ACC112 (cell line): ENCODE data around the gene GPBP1L1.
"Not testable (repeated sequence)": the region's sequence is repeated elsewhere in the genome, so short reads cannot be mapped to it uniquely, and the experiment has no call there.

ENCODE experiments used
- H2AFZ ChIP-seq: fragments of 200-600 bp; sonication (generic); one replicate; pipeline ENCODE4 v1.6.0; 2017; ENCODE audit warnings: antibody characterized with exemption, low read length; ENCODE audit not compliant: unreplicated experiment
- H3K27ac ChIP-seq: fragments of 200-600 bp; sonication (generic); 2 replicates; pipeline ENCODE4 v1.5.1; 2014; ENCODE audit warnings: low read depth, mild to moderate bottlenecking, antibody characterized with exemption, low read length, moderate library complexity
- H3K27me3 ChIP-seq: fragments of 200-600 bp; sonication (generic); 2 replicates; pipeline ENCODE4 v1.6.1; 2014; ENCODE audit warnings: mild to moderate bottlenecking, antibody characterized with exemption, low read length, moderate library complexity, mixed read lengths; ENCODE audit not compliant: insufficient read depth
- H3K36me3 ChIP-seq: fragments of 200-600 bp; sonication (generic); 2 replicates; pipeline ENCODE4 v1.6.1; 2016; ENCODE audit warnings: mild to moderate bottlenecking, antibody characterized with exemption, low read length, moderate library complexity, mixed read lengths; ENCODE audit not compliant: insufficient read depth
- H3K4me1 ChIP-seq: fragments of 200-600 bp; sonication (generic); one replicate; pipeline ENCODE4 v1.6.1; 2016; ENCODE audit warnings: low read length, mixed read lengths; ENCODE audit not compliant: insufficient read depth, unreplicated experiment, control insufficient read depth
- H3K4me3 ChIP-seq: fragments of 200-600 bp; sonication (generic); 2 replicates; pipeline ENCODE4 v1.5.1; 2014; ENCODE audit warnings: mild to moderate bottlenecking, low read depth, low read length
- H3K79me2 ChIP-seq: fragments of 200-600 bp; sonication (generic); one replicate; pipeline ENCODE4 v1.6.0; 2016; ENCODE audit warnings: low read length; ENCODE audit not compliant: control insufficient read depth, unreplicated experiment, insufficient read depth

Gene GPBP1L1

GRCh38 chr1:45686288-45687013 is at the start of gene GPBP1L1:
GPBP1L1 (minus strand) TSS chr1:45686533; CDS start chr1:45659087, 27,446 bp downstream.
- no peaks in the 10 kb centered on the region for H3K27me3 ChIP-seq
- H3K36me3 ChIP-seq, result no peaks in the 10 kb centered on the region
- H3K4me1 ChIP-seq, result peaks cover 21% of the 10 kb centered on the region
- H3K79me2 ChIP-seq, result peaks cover 81% of the 10 kb centered on the region
- H3K27ac ChIP-seq, result peak within 1 kb of the TSS; percentile 88
- H3K4me3 ChIP-seq, result peak within 1 kb of the TSS; percentile 99
- H2AFZ ChIP-seq, result peak within 1 kb of the TSS; percentile 98

GRCh38 chr1:45730780-45731319 is 44.5 kb upstream of the GPBP1L1 start:
- Histone ChIP-seq H3K27ac (no peak overlapping the region), H3K79me2 (no peaks in the 10 kb centered on the region), H3K27me3 (no peaks in the 10 kb centered on the region), H3K36me3 (peaks cover 5% of the 10 kb centered on the region; the same call in 1 of the 2 replicates), H2AFZ (no peak overlapping the region), H3K4me1 (no peaks in the 10 kb centered on the region), H3K4me3 (no peak overlapping the region)

- H3K4me1 ChIP-seq, result no peaks in the 10 kb centered on the region
- no peak overlapping the region for H3K4me3 ChIP-seq
- H2AFZ ChIP-seq, result no peak overlapping the region
- peaks cover 5% of the 10 kb centered on the region; the same call in 1 of the 2 replicates for H3K36me3 ChIP-seq
- no peaks in the 10 kb centered on the region for H3K27me3 ChIP-seq
- H3K27ac ChIP-seq, result no peak overlapping the region
- H3K79me2 ChIP-seq, result no peaks in the 10 kb centered on the region
Observed at GRCh38 chr1:45730075-45730779, 43.9 kb upstream of the GPBP1L1 start.

DNA sequence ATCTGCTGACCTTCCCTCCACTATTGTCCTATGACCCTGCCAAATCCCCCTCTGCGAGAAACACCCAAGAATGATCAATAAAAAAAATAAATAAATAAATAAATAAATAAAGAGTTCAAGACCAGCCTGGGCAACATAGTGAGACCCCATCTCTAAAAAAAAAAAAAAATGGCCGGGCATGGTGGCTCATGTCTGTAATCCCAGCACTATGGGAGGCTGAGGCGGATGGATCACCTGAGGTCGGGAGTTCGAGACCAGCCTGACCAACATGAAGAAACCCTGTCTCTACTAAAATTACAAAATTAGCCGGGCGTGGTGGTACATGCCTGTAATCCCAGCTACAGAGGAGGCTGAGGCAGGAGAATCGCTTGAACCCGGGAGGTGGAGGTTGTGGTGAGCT is 39.7 kb upstream of the GPBP1L1 start:
- H3K36me3 ChIP-seq, H3K27me3 ChIP-seq, H3K27ac ChIP-seq, H3K79me2 ChIP-seq, H2AFZ ChIP-seq, H3K4me3 ChIP-seq: not testable (repeated sequence)
- peaks cover 11% of the 10 kb centered on the region for H3K4me1 ChIP-seq

GRCh38 chr1:45723248-45723930 is 37.1 kb upstream of the GPBP1L1 start:
- Histone ChIP-seq H2AFZ (no peak overlapping the region), H3K27me3 (no peaks in the 10 kb centered on the region), H3K36me3 (no peaks in the 10 kb centered on the region; the same call in 1 of the 2 replicates), H3K79me2 (no peaks in the 10 kb centered on the region), H3K4me1 (peaks cover 11% of the 10 kb centered on the region), H3K4me3 (no peak overlapping the region), H3K27ac (peak overlapping the region; percentile 43)

DNA sequence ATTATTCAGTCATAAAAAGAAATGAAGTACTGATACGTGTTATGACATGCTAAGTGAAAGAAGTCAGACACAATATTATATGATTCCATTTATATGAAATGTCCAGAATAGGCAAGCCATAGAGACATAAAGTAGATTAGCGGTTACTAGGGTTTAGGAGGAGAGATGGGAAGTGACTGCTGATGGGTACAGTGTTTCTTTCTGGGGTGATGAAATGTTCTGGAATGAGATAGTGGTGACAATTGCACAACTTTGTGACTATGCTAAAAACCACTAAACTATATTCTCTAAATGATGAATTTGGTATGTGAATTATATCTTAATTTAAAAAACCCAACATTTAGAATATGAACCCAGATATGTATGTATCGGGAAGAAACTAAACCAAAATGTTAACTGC is 36.5 kb upstream of the GPBP1L1 start:
- H3K4me3 ChIP-seq, result no peak overlapping the region
- no peaks in the 10 kb centered on the region; the same call in 1 of the 2 replicates for H3K36me3 ChIP-seq
- no peaks in the 10 kb centered on the region for H3K79me2 ChIP-seq
- H3K27me3 ChIP-seq, result no peaks in the 10 kb centered on the region
- peaks cover 11% of the 10 kb centered on the region for H3K4me1 ChIP-seq
- no peak overlapping the region for H2AFZ ChIP-seq
- H3K27ac ChIP-seq, result peak overlapping the region; percentile 43

DNA sequence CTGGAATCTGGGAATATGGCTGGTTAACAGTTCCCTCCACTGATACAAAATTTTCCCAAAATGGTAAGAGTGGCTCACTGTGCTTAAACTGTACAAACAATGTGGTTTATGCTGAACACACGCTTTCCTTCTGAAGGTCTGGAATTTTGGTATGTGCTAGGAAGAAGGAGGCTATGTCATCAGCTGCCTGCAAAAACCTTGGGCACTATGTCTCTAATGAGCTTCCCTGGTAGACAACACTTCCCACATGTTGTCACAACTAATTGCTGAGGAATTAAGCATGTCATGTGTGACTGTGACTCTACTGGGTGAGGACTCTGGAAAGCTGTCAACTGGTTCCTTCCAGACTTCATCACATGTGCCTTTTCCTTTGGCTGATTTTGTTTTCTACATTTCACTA is 34.9 kb upstream of the GPBP1L1 start:
- H2AFZ ChIP-seq, result no peak overlapping the region
- no peaks in the 10 kb centered on the region for H3K27me3 ChIP-seq
- no peaks in the 10 kb centered on the region for H3K79me2 ChIP-seq
- peaks cover 17% of the 10 kb centered on the region for H3K4me1 ChIP-seq
- H3K4me3 ChIP-seq, result no peak overlapping the region
- no peak overlapping the region for H3K27ac ChIP-seq
- H3K36me3 ChIP-seq, result peaks cover 5% of the 10 kb centered on the region

GRCh38 chr1:45718289-45718688 is 32.0 kb upstream of the GPBP1L1 start:
- Histone ChIP-seq H3K36me3 (peaks cover 11% of the 10 kb centered on the region), H3K27me3 (no peaks in the 10 kb centered on the region), H3K4me1 (peaks cover 14% of the 10 kb centered on the region), H3K27ac (no peak overlapping the region), H2AFZ (no peak overlapping the region), H3K79me2 (no peaks in the 10 kb centered on the region), H3K4me3 (no peak overlapping the region)

GRCh38 chr1:45717386-45717785 is 31.1 kb upstream of the GPBP1L1 start:
- H3K27ac ChIP-seq, result not testable (repeated sequence)

DNA sequence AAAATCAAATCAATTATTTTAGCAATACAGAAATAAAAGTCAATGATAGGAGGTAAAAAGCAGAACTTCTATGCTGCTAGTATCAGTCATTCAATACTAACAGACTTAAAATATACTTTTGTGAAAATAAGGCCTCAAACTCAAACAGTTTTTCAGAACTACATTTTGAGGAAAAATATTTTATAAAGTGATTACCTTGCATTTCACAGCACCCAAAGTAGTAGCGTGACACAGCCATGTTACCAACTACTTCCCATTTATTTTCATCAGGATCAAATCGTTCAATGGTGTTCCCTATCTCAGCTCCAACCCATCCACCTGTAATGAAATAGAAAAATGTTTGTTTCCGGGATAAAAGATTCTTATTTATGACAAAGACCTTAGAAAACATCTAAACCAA is 30.4 kb upstream of the GPBP1L1 start:
- Histone ChIP-seq H2AFZ (no peak overlapping the region), H3K36me3 (peaks cover 14% of the 10 kb centered on the region), H3K27ac (no peak overlapping the region), H3K4me1 (peaks cover 5% of the 10 kb centered on the region), H3K79me2 (no peaks in the 10 kb centered on the region), H3K4me3 (no peak overlapping the region), H3K27me3 (no peaks in the 10 kb centered on the region)

More at GRCh38 chr1:45717386-45717785, 31.1 kb upstream of the GPBP1L1 start:
- H3K79me2 ChIP-seq, H3K4me3 ChIP-seq, H3K27me3 ChIP-seq, H2AFZ ChIP-seq, H3K4me1 ChIP-seq: not testable (repeated sequence)
- peaks cover 11% of the 10 kb centered on the region for H3K36me3 ChIP-seq
